DMS53 treated with DMSO at 0.1 percent for 48 hours (cell line): ENCODE measurements around the gene UFD1.

Experiments
- DNase-seq: peaks from one replicate; lab custom pipeline; 2025; ENCODE audit not compliant: unreplicated experiment; lab: John Stamatoyannopoulos, UW

UFD1 gene

DNA sequence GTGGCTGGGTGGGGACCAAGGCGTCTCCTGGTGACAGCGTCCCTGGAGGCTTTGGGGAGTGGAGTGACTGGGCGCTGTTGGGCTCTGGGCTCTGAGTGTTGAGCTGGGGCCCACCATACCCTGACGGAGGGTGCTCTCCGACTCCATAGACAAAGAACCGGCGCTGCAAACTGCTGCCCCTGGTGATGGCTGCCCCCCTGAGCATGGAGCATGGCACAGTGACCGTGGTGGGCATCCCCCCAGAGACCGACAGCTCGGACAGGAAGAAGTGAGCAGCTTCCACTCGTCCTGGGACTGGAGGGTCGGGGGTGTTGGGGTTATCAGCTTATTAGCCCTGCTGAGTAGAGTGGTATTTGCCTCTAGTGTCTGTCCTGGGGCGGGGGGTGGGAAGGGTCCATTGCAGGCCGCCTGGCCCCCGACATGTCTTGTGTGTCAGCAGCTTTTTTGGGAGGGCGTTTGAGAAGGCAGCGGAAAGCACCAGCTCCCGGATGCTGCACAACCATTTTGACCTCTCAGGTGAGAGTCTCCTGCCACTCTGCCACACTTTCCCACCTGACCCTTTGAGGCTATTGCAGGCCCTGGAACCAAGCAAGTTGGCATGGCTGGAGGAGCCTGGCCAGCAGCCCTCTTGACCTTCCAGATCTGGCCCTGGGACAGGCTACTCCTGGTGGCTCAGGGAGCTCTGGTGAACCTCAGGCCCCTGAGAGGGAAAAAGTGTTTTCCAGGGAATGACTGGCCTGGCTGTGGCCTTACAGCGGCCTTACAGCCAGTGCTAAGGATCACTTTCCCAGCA is 37.6 kb upstream of the UFD1 start:
- no peak for DNase-seq

DNA sequence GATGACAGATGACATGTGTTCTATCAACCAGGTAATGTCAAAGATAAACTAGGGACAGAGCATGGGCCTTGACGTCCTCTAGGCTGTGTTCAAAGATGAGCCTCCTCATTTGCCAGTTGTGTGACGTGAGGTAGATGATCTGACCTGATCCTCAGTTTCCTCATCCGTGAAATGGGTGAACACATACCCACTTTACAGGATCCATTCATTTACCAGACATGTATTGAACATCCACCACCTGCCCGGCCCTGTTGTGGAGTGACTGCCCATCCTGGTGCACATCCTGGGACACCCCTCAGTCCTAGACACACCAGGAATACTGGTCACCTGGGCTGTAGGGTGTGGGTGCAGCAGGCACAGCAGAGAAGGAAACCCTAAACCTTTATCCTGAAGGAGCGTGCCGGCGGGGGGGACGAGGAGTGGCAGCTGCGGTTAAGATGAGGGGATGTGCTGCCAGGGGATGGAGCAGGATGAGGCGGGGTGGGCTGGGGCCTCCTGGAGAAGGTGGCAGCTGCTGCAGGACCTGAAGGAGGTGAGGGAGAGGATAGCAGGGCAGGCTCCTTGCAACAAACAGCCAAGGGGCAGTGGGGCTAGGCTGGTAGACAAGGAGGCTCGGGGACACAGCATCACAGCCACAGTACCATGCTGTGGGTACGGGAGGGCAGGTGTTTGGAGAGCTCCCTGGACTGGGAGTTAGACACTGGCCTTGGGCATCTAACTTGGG is 36.8 kb upstream of the UFD1 start:
- DNase-seq: no peak

DNA sequence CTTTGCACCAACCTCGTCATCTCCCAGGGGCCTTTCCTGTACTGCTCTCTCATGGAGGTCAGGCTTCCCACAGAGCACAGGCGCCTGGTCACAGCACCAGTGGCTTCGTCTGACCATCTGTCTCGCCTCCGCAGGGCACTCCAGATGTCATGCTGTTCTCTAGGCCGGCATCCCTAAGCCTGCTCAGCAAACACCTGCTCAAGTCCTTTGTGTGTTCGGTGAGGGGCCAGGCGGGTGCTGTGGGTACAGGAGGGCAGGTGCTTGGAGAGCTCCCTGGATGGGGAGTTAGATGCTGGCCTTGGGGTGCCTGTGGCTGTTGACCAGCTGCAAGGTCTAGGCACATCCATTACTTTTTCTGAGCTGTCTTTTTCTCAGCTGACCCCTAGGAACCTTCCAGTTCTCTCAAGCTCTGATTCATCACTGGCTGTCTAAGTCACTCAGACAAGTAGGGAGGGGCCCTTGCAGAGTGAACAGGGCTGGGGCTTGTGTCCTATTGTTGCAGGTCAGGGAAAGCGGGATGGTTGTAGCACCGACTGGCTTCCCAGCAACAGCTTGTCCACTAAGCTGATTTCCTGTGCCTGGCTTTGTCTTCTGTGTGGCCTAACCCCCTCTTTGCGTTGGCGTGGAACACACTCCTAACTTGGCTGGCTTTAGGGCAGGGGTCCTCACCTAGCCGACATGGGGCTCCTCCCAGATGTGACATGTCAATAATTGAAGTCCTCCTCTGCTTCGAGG is 36.0 kb upstream of the UFD1 start:
- peak; percentile 17 for DNase-seq

DNA sequence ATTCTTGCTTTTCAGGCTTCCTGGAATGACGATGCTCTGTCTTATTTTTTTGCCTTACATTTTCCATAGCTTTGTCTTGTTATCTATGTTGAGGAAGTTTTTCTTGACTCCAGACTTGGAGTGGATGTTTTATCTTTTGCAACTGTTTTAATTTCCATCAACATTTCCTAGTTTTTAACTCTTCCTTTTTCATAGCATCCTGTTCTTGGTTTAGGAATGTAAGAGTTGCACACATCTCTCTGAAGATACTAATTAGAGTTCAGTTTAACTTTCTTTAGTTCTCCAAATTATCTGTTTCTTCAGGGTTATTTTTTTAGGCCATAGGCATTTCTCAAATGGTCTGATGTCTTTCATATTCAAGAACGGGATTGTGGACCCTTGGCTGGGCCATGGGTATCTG is 34.8 kb upstream of the UFD1 start:
- no peak for DNase-seq

DNA sequence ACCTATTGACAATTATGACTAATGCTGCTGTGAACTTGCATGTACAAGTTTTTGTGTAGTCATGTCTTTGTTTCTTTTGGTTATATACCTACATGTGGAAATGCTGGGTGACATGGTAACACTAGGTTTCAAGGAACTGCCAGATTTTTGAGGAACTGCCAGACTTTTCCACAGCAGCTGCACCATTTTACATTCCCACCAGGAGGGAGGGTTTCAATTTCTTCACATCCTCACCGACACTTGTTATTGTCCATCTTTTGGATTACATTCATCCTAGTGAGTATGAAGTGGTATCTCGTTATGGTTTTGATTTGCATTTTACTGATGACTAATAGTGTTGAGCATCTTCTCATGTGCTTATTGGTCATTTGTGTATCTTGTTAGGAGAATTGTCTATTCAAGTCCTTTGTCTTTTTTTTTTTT is 31.9 kb upstream of the UFD1 start:
- DNase-seq: no peak

DNA sequence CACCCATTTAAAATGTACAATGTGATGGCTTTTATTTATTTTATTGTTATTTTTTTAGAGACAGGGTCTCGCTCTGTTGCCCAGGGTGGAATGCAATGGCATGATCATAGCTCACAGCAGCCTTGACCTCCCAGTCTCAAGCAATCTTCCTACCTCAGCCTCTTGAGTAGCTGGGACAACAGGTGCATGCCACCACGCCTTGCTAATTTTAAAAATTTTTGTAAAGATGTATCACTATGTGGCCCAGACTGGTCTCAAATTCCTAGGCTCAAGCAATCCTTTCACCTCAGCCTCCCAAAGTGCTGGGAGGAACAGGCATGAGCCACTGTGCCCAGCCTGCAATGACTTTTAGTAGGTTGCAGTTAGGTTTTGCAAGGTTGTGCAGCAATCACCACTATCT is 30.9 kb upstream of the UFD1 start:
- no peak for DNase-seq

DNA sequence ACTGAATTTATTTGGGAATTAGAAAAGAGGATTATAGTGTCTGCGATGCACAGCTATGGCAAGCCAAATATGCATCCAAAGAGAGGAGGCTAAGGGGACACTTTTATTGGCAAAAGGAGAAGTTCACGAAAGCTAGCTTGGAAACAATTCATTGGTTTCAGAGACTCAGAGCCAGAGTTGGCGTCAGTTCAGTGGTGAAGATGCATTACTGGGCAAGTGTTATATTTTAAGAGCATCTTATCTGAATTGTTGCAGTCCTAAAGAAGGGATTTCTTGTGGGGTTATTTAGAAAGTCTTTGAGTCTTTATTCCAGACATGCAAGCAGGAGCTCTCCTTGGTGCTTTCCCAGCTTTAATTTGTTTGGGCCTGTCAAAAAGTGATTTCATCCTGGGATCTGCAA is 30.2 kb upstream of the UFD1 start:
- no peak for DNase-seq

DNA sequence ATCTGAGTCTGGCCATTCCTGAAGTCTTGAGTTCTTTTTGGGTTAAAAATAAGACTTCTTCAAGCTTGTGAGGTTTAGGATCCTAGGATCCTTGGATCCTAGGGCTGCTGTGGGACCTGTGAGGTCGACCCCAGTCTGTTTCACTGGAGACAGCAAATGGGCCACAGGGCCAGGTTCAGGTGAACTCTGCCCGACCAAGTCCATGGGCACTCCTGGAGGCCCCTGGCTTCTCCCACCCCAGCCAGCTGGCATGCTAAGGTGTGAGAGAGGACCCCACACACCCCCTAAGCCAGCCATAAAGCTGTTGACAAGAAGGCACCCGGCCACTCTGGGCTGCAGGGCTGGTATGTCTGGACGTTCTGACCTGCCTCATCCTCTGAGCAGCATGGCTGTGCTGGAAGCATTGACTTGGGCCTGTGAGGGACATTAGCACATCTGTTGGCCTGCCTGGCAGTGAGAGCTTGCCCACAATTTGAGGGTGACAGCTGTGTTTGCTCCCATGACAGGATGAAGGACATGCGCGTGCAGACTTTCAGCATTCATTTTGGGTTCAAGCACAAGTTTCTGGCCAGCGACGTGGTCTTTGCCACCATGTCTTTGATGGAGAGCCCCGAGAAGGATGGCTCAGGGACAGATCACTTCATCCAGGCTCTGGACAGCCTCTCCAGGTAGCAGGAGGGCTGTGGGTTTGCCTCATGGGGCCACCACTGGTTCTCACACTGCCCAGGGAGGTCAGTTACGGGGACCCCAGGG is 29.2 kb upstream of the UFD1 start:
- DNase-seq: no peak

DNA sequence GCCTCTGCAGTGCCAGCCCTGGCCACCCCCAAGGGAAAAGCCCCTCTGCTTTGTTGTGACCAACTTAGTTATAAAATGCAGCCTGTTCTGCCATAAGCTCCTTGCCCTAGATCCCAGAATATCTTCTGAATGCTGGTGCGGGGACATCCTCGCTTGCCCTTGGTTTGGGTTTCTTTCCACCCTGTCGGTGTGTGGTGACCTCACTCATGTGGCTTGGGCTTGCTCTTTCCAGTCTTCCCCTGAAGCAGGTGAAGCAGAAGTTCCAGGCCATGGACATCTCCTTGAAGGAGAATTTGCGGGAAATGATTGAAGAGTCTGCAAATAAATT is 28.5 kb upstream of the UFD1 start:
- no peak for DNase-seq

DNA sequence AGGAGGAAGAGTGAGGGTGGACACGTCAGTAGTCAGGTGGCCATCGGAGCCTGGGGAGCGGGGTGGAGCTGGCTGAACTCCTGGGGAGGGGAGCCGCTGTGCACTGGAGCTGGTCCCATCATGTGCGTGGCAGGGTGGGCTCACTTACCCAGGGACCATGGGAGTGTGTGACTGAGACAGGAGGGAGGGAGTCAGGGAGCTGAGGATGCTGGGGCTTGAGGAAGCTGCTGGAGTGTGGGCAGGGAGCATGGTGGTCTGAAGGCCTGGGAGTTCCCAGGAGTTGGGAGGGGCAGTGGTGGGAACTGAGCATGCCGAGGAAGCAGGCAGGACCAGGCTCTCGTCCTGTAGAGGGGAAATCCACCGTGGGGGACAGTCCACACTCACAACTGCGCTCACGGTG is 27.2 kb upstream of the UFD1 start:
- DNase-seq: no peak

DNA sequence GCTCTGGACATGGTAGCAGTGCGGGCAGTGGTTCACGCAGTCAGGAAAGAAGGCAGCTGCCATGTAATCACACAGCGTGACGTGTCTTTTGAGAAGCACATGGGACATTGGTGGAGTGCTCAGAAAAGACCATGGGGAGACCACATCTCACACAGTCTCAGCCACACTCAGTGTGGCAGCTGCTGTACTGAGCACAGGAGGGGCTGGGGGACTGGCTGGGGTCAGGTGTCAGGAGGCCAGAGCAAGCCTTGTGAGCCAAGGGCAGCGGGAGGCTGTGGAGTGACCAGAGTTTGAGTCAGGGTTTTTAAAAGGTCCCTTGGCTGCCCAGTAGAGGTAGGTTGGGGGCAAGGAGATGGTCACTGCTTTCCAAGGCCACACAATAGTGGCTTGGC is 26.7 kb upstream of the UFD1 start:
- DNase-seq: no peak

DNA sequence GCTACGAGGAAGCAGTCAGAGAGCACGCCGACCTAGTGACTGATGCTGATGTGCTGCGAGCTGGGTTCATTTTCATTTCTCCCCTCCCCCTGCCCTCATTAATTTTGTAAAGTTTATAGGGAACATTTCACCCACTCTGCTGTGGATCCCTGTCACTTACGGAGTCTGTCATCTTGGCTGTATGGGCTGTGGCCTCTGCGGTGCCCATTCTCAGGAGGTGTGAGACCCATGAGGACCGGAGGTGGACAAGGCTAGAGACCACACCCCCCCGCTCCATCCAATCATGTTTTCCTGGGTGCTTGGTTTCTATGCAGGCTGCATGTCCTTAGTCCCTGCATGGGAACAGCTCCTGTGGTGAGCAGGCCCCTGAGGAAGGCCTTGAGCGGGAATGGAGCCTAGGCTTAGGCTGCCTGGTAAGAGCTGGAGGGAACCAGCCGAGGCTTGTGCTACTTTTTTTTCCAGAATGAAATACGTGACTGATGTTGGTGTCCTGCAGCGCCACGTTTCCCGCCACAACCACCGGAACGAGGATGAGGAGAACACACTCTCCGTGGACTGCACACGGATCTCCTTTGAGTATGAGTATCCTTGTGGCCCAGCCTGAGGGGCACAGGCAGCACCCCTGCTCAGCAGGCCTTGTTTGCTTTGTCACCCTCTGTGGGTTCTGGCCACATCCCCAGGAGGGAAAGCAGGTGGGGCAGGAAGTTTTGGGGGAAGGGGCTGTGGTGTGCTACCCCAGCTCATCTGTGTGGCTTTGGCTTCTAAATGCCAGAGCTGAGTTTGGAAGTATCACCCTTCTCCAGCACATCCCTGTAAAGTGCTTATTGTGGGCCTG is 26.1 kb upstream of the UFD1 start:
- DNase-seq: no peak

DNA sequence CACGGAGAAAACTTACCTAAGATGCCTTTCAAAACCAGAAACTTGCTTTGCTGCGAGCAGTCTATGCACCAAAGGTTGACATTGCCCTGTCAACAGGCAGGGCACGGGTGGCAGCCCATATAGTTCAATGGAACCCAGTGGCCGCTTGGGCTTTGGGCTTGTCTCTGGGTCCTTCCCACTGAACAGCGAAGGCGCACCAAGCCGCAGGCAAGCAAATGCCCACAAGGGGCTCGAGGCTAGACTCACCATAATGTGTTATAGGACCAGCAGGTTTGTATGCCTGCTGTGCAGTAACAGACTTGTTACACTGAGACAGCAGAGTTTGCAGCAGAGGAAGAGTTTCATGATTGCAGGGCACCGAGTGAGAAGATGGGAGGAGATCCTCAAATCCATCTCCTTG is 24.9 kb upstream of the UFD1 start:
- DNase-seq: no peak

DNA sequence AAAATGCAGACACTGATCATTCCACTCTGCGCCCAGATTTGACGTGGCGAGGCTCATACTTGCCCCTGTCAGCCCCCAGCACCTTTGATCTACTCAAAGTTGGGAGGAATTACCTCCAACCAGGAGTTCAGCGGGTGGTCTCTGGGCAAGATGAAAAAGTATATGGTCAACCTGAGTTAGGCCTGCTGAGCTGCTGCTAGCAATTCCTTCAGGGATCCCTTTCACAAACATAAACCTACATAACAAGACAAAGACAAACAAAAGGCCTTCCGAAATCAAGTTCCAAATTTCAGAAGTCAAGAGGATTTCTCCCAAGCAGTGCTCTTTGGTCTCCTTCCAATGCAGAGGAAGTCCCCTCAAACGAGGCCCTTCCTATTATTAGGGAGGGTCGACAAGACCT is 24.4 kb upstream of the UFD1 start:
- DNase-seq: no peak

DNA sequence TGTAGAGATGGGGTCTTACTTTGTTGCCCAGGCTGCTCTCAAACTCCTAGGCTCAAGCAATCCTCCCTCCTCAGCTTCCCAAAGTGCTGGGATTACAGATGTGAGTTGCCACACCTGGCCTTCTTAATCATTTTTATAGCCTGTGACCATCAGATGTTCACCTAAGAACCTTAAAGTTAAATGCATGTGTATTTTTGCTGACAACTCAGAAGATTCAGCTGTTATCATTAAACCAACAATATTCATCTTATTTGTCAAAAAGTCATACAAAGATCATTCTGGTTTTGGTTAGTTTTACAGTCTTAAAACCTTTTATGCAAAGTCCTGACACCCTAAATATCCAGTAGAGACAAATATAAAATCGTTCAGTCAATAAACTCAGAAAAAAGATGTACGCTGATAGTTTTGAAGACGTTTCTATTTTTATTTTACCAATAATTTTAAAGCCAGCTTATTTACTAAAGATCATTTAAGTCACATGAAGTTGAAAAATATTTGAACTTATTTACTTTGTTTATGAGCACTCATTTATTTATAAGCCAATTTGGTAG is 23.0 kb upstream of the UFD1 start:
- DNase-seq: no peak

DNA sequence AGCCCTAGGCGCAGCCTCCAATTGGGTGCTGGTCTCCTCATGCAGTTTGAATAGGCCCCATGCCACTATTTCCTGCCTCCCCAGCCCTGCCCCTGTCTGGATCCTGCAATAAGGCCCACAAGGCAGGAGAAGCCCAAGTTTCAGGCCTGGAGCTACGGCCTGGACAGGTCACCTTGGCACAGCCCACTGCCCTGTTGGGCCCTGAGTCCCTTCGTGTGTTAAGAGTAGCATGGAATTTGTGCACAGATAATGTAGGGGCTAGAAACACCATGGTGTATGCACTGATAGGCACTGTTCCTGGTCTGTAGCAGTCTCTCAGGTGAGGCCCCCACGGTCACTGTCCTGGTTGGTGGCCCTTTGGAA is 20.9 kb upstream of the UFD1 start:
- no peak for DNase-seq

DNA sequence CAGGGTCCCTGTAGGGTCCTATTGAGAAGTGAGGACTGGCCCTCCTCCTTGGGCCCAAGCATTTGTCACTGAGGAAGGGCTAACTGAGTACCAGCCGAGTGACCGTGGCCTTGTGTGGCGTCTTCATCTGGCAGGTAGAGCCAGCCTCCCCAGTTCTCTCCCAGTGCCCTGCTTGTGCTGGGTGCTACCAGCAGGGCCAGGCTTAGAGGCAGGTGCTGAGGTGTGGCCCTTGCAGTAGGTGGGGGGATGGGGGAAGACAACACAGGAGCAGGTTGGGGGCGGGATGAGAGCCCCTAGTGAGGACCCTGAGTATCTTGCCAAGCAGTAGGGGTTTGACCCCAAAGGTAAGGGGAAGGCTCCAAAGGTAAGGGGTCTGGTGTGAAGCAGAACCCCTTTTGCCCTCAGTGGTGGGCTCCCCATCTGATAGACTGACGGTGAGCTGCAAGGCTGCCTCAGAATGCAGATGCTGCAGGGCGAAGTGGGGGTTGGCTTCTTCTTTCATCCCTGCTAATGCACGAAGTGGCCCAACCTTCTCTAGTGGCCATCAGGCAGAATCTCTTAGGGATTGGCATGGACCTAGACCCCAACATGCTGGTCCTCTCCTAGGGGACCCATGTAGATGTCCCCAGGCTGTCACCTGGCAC is 20.4 kb upstream of the UFD1 start:
- DNase-seq: no peak

DNA sequence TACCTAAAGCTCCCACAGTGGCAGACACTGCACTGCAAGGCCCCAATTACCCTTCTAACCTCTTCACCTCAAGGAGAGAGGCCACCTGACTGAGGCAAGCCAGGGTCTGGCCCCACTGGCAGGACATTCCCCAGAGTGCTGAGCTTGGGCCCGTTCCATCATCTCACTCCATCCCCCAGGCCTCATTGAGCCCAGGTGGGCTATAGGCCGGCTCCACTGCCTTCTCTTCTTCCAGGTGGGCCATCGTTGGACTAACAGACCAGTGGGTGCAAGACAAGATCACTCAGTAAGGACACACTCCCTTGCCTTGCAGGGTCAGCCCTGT is 19.8 kb upstream of the UFD1 start:
- DNase-seq: no peak

DNA sequence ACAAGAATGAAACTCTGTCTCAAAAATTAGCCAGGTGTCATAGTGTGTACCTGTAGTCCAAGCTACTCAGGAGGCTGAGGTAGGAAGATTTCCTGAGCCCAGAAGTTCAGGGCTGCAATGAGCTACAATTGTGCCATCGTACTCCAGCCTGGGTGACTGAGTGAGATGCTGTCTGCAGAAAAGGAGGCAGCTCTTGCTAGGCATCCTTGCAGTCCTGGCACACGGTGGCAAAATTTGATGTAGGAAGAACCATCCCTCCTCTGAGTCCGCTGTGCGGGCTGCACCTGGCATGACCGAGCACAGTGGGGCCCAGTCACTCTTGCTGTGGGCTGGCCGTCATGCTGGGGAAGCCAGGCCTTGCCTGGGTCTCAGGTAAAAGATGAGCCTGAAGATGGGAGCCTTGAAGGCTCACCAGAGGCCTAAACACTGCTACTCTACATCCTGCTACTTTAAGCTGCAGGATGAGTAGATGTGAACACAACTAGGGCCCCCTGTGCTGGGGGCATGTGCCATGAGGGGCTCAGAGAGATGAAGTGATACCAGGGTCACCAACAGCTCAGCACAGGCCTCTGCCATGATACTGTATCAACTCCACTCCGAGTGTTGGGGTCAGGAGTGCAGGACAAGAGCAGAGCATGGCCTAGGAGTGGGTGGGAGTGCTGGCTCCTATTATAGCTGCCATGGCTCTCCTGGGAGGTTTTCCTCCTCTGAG is 19.3 kb upstream of the UFD1 start:
- no peak for DNase-seq
